GM19043 (cell line): ENCODE measurements around the gene SMIM28.
"Not testable (repeated sequence)": the region's sequence is repeated elsewhere in the genome, so short reads cannot be mapped to it uniquely, and the experiment has no call there.

ENCODE experiments used
- ATAC-seq: cut with Tn5 transposase; IDR thresholded peaks from one replicate; pipeline ENCODE4 v1.9.1; 2021; ENCODE audit warnings: low read depth; ENCODE audit not compliant: unreplicated experiment

Gene SMIM28

GRCh38 chr6:138403801-138404665 is 26.3 kb downstream of the SMIM28 start, which contains the start of gene HEBP2:
Gene HEBP2 (plus strand): TSS chr6:138404223. CDS start chr6:138404496, 273 bp downstream.
- peak; percentile 90 for ATAC-seq

- no peak for ATAC-seq
Measured at GRCh38 chr6:138404666-138405337, 27.1 kb downstream of the SMIM28 start.

DNA sequence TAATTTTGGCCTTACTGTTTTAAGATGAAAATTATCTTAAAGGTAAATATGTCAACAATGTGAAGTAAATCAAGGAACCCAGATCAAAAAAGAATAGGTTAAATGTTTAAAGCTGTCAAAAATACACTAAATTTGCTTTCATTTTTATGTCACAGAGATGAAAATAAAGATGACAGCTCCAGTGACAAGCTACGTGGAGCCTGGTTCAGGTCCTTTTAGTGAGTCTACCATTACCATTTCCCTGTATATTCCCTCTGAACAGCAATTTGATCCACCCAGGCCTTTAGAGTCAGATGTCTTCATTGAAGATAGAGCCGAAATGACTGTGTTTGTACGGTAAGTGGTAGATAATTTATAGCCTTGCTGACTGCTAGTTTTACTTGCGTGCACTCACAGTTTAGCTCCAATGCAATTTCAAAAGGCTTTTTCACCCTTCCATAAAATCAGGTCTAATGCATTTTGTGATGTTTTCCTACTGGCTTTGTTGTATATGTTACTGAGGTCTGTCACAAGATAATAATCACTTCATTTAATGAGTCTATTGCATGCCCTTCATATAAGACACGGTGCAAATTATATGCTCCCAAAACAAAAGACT is 28.2 kb downstream of the SMIM28 start:
- ATAC-seq = no peak

- no peak for ATAC-seq
Measured at GRCh38 chr6:138406443-138406842, 28.7 kb downstream of the SMIM28 start.

DNA sequence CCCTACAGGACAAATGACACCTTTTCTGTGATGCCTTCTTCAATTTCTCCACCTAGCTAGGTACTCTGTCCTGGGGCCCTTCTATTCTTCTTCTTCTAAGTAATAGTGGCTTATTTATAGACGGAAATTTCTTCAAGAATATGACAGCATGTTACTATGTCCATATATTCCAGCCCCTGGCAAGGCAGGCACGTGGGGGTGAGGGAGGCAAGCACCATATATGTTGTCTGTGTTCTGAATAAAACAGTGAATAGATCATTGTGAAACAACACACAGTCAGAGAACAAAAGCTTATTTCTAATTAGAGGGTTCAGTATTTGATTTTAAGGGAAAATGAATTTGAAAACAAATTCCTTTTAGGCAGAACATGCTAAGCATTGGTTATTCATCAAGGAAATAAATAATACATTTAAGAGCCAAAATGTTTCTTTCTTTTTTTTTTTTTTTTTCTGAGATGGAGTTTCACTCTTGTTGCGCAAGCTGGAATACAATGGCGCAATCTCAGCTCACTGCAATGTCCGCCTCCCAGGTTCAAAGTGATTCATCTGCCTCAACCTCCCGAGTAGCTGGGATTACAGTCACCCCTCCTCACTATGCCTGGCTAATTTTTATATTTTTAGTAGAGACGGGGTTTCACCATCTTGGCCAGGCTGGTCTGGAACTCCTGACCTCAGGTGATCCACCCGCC is 32.5 kb downstream of the SMIM28 start:
- no peak for ATAC-seq

GRCh38 chr6:138410972-138411880 is 33.5 kb downstream of the SMIM28 start:
- ATAC-seq = peak; percentile 63

DNA sequence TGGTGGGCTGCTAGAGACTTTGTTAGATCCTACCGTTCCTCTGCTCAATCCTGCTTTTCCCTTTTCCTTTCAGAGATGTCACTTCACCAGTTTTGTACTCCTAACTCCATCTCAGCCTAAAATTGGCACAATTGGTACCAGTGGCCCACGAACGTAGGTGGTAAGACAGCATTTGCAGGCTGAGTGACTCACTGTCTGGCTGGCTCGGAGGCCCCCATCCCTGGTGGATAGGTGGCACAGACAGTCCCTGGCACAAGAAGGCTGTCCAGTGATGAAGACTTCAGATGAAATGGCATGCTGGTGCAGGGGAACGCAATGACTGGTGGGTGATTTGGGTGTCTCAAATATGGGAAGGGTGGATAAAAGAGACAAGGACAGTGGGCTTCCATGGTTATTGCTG is 37.4 kb downstream of the SMIM28 start:
- no peak for ATAC-seq

DNA sequence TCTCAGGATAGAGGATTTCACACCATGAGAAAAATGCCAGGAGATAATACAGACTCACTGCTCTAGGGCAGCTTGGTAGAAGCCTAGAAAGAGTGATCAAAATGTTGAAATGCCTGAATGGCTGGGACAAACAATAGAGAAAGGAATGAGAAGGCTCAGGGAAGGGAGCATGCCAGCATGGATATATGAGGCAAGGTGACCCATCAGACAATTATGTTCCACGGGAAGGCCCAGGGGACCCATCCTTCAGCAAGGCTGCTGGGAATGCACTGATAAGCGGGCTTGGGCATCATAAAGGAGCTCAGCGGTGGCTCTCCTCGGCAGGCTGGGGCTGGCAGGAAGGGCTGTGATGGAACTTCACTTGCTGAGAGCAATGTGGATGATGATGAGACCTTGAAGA is 38.5 kb downstream of the SMIM28 start:
- ATAC-seq = no peak

- no peak for ATAC-seq
Measured at GRCh38 chr6:138417493-138418117, 39.9 kb downstream of the SMIM28 start.

- ATAC-seq = no peak
Measured at GRCh38 chr6:138418118-138418742, 40.5 kb downstream of the SMIM28 start.

DNA sequence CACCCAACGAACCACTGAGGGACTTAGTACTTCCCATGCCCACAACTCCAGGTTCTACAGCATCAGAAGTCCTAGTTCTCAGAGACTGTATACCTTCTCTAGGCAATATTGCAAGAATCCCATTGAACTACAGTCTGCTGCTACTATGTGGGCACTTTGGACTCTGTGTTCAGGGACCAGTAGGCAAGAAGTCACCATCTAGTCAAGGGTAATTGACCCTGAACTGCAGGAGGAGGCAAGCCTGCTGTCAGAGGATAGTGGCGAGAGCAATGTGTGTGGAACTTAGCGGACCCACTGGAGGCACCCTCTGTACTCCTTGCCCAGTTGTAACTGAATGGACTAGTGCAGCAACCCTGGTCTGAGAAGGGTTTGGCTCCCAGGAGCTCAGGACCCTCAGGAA is 42.1 kb downstream of the SMIM28 start:
- ATAC-seq = no peak

DNA sequence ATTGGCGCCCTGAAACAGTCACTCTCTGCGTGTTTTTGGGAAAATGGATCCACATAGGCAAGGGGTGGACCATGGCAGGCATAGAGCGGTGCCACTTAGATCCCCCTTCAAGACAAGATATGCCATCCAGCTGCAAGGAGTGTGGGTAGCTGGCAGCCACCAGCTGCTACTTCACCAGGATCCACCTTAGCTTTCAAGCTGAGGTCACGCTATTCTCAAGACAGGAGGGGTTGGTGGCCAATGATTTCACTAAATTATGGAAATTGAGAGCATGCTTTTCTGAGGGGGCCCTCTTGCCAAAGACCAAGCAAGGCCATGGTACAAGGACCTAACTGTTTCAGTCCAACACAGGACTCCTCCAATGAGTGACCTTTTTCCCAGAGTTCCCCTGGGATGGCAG is 42.7 kb downstream of the SMIM28 start:
- ATAC-seq = no peak

GRCh38 chr6:138421089-138421488 is 43.4 kb downstream of the SMIM28 start:
- no peak for ATAC-seq

GRCh38 chr6:138421608-138422007 is 43.9 kb downstream of the SMIM28 start:
- no peak for ATAC-seq

DNA sequence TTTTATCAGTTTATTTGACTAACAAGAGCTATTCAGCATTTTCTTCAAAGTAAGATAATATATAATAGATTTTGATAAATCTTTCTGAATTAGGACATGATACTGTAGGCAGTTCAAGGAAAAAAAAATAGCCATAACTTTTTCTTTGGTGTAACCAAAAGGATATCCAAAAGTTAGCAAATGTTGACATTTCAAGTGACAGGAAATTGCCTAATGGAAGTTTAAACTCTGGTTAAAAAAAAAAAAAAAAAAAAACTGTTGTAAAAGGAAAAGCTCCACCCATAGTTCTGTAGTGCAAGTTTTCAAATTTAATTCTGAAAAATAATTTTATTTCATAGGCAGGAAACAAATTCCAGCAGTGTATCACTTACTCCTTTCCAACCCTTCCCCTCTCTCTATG is 45.2 kb downstream of the SMIM28 start:
- ATAC-seq = no peak

DNA sequence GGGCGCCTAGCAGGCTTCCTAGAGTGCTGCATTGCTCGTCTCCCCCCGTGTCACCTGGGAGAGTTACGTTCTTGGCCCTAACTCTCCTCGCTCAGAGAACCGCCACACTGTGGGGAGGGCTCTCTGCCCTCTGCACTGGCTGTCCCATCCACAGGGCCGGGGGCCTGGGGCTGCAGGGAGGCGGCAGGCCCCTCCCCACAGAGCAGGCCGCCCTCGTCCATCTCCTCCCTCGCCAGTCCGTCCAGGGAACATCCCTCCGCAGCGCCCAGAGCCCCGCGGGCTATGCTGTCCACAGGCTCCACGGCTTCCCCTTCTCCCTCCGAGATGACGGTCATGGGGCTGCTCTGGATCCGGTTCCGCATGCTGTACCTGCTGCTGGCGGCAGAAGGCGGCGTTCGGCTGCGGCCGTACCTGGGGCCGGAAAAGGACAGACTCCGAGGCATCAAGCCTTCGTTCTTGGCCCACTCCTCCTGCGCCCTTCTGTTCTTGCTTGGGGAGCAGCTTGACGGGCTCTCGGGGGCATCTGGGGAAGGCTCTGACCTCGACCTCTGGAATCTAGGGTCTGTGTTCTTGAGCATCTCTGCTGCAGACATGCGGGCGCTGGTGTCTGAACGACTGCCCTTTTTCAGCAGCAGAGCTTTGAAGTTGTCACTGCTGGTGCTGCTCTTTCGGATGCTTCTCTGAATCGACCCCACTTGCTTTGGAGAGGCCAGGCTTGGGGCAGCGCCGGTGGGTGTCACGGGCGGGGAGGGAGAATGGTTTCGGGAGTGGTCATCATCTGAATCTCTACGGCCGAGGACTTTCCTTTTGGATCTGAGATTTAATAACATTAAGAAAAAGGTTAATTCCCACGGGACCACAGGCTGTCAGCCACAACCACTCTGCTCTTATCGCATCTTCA is 46.5 kb downstream of the SMIM28 start:
- ATAC-seq = no peak

DNA sequence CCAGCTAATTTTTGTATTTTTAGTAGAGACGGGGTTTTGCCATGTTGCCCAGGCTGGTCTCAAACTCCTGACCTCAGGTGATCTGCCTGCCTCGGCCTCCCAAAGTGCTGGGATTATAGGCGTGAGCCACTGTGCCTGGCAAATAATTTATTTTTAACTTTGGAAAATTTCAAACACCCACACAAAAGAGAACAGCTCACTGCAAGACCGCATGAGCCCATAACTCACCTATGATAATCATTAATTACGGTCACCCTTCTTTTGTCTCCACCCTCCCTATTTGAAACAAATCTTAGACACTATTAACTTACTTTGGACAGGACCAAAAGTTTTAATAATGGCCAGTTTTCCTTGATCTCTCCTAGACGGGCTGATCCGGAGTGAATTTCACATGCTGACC is 47.6 kb downstream of the SMIM28 start:
- not testable (repeated sequence) for ATAC-seq

GRCh38 chr6:138426500-138427123 is 48.9 kb downstream of the SMIM28 start:
- ATAC-seq = no peak
